Measurements from ENCODE around the gene BTBD9.

DNA sequence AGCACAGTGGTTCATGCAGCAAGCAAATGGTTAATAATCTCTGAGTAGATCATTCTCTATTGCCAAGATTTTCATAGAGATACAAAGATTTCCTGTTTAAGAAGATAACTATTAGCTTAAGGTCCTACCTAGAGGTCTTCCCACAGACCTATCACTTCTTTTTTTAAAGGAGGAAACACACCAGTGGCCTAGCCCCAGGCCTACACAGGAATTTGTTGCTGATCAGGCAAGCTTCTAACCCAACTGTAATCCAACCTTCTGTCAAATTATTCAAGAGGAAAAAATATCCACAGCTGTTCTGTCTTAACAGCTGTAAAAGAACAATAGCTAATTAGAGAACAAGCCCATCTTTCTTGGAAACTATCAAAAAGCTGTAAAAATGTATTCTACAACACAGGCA, 332.8 kb downstream of the BTBD9 start:
- TF ChIP-seq, protein P1, sequence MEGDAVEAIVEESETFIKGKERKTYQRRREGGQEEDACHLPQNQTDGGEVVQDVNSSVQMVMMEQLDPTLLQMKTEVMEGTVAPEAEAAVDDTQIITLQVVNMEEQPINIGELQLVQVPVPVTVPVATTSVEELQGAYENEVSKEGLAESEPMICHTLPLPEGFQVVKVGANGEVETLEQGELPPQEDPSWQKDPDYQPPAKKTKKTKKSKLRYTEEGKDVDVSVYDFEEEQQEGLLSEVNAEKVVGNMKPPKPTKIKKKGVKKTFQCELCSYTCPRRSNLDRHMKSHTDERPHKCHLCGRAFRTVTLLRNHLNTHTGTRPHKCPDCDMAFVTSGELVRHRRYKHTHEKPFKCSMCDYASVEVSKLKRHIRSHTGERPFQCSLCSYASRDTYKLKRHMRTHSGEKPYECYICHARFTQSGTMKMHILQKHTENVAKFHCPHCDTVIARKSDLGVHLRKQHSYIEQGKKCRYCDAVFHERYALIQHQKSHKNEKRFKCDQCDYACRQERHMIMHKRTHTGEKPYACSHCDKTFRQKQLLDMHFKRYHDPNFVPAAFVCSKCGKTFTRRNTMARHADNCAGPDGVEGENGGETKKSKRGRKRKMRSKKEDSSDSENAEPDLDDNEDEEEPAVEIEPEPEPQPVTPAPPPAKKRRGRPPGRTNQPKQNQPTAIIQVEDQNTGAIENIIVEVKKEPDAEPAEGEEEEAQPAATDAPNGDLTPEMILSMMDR (IDR thresholded peaks at IDR 0.05; ENCODE audit: borderline replicate concordance, extremely low read depth, low read length, poor library complexity, severe bottlenecking) = no peak
- TF ChIP-seq EZH2 (IDR thresholded peaks at IDR 0.05; ENCODE audit: borderline replicate concordance, low read depth, low read length, severe bottlenecking) = no peak

Measured in DND-41 (cell line).